HG02885 (cell line): ENCODE measurements around the gene CSGALNACT2.
"Not testable (repeated sequence)": the region's sequence is repeated elsewhere in the genome, so short reads cannot be mapped to it uniquely, and the experiment has no call there.

Source experiments
- ATAC-seq: cut with Tn5 transposase; IDR thresholded peaks from one replicate; pipeline ENCODE4 v1.9.1; 2021; ENCODE audit warnings: mild to moderate bottlenecking; ENCODE audit not compliant: unreplicated experiment, poor library complexity

Gene CSGALNACT2

GRCh38 chr10:43136995-43137716 is 1.1 kb upstream of the CSGALNACT2 start:
- ATAC-seq = no peak

DNA sequence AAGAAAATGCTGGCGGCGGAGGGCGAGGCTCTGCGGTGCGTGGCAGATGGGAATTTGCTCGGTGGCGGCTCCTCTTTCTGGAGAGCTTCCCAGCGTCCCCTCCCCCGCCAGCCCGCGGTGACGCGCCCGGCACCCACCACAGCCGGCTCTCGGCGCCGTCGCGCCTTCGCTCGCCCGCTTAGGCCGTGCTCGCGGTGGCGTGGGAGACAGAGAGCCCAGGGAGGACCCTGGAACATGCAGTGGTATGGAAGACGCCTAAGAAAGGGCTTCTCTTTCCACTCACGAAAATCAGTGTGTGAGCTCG is 576 bp upstream of the CSGALNACT2 start:
- ATAC-seq = peak; percentile 32

GRCh38 chr10:43138757-43139241 is 554 bp downstream of the CSGALNACT2 start:
- ATAC-seq = peak; percentile 45

DNA sequence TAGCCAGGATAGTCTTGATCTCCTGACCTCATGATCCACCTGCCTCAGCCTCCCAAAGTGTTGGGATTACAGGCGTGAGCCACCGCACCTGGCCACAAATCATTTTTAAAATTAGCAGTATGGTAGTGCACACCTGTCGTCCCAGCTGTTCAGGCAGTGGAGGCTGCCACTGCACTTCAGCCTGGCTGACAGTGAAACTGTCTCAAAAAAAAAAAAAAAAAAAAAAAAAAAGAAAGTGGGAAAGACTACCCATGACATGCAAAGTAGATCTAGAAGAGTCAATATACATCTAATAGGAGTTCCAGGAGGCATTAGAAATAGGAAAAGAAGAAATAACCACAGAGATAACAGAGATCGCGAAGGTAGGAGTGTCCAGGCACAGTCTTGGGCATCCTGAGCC is 3.2 kb downstream of the CSGALNACT2 start:
- no peak for ATAC-seq

DNA sequence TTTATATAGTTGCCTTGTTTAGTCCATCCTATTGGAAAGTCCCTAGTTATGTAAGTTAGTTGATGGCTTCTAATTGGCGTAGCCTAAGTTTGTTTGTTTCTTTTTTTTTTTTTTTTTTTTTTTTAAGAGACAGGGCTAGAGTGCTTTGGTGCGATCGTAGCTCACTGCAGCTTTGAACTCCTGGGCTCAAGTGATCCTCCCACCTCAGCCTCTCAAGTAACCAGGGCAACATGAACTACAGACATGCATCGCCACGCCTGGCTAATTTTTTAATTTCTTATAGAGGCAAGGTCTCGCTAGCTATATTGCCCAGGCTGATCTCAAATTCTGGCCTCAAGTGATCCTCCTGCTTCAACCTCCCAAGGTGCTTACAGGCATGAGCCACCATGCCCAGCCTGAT is 7.1 kb downstream of the CSGALNACT2 start:
- no peak for ATAC-seq

DNA sequence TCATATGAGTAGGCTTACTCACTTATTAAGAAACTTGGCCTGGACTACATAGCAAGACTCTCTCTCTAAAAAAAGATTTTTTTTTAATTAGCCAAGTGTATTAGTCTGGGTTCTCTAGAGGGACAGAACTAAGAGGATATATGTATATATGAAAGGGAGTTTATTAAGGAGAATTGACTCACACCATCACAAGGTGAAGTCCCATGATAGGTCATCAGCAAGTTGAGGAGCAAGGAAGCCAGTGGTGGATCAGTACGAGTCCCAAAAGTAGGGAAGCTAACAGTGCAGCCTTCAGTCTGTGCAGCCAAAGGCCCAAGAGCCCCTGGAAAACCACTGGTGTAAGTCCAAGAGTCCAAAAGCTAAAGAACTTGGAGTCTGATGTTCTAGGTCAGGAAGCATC is 7.7 kb downstream of the CSGALNACT2 start:
- not testable (repeated sequence) for ATAC-seq

GRCh38 chr10:43151371-43151770 is 13.1 kb downstream of the CSGALNACT2 start:
- ATAC-seq = no peak

GRCh38 chr10:43153901-43154300 is 15.7 kb downstream of the CSGALNACT2 start:
- no peak for ATAC-seq

DNA sequence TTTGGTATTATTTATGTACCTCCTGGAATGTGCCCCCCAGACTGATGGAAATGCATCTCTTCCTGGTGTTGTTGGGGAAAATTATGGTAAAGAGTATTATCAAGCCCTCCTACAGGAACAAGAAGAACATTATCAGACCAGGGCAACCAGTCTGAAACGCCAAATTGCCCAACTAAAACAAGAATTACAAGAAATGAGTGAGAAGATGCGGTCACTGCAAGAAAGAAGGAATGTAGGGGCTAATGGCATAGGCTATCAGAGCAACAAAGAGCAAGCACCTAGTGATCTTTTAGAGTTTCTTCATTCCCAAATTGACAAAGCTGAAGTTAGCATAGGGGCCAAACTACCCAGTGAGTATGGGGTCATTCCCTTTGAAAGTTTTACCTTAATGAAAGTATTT is 17.0 kb downstream of the CSGALNACT2 start:
- no peak for ATAC-seq

DNA sequence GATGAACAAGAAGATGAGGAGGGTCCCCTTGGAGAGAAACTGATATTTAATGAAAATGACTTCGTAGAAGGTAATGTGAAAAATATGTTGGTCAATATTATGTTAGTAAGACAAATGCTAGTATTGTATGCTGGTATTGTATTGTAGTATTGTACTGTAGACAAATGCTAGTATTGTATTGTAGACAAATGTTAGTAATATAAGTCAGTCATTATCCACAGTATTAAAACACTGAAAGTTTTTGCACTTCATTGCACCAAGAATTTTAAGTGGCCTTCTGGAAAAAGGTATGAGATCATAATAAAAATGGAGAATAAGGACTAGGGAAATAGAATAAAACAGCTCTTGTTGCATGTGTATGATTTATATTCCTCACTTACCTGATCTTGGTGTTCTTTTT is 17.5 kb downstream of the CSGALNACT2 start:
- ATAC-seq = no peak

DNA sequence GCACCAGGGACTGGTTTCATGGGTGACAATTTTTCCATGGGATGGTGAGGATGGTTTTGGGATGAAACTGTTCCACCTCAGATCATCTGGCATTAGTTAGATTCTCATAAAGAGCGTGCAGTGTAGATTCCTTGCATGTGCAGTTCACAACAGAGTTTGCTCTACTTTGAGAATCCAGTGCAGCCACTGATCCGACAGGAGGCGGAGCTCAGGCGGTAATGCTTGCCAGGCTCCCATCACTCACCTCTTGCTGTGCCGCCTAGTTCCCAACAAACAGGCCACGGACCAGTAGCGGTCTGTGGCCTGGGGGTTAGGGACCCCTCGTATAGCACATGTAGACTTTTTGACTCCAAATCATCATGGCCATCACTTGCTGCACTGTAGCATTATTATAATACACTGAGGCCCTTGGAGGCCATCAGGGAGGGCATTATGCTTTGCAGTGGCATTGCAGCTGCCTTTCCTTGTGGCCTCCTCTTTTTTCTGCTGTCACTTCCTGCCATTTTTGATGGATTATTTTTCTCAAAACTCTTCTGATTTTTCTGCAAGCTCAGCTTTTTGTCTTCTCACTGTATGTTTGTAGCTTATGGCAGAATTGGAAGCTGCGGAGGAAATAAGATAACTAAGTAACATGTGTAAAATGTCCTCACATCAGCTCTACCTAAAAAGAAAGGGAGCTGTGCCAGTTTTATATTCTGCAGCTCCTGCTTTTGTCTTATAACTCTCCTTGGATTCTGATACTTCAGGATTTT is 18.5 kb downstream of the CSGALNACT2 start:
- ATAC-seq = no peak

DNA sequence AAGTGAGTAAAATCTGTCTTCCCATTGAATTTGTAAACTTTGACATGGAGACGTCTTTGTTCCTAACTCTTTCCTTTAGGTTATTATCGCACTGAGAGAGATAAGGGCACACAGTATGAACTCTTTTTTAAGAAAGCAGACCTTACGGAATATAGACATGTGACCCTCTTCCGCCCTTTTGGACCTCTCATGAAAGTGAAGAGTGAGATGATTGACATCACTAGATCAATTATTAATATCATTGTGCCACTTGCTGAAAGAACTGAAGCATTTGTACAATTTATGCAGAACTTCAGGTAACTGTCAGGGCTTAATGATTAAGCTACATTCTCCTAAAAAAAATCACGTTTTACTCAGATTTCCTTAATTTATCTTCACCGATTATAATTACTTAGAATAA is 20.4 kb downstream of the CSGALNACT2 start:
- no peak for ATAC-seq

GRCh38 chr10:43160046-43160920 is 22.0 kb downstream of the CSGALNACT2 start:
- ATAC-seq = peak; percentile 63

DNA sequence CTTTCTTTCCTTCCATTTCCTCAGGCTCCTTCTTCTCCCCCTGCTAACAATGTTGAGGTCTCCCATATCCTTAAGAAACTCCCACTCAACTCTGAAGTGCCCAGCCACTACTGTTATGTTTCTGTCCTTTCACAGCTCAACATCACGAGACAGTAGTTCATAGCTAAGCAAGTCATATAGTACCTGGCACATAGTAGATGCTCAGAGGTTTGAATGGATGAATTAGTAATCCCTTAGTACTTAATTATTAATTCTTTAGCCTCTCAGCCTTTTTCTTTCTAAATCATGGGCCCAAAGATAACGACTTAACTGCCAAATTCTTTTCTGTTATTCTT is 22.6 kb downstream of the CSGALNACT2 start:
- peak; percentile 63 for ATAC-seq

DNA sequence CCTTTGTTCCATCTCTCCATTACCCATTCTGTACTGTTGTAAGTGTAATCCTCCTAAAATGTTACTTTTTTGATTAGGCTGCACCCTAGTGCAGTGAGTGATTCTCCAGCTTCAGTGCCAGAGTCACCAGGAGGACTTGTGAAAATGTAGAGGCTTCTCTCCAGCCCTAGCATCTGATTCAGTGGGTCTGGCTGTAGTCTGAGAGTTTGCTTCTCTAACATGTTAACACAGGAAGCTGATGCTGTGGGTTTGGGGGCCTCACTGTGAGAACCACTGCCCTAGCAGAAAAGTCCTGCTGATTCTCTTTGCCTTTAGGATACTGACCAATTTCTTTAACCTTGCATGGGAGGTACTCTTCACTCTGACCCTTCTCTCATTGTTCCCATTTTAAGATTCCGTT is 24.4 kb downstream of the CSGALNACT2 start:
- no peak for ATAC-seq

GRCh38 chr10:43166207-43166879 is 28.1 kb downstream of the CSGALNACT2 start:
- no peak for ATAC-seq

- ATAC-seq = peak; percentile 59
These were observed 28.7 kb downstream of the CSGALNACT2 start for GRCh38 chr10:43166880-43167497.

GRCh38 chr10:43167498-43167889 is 29.2 kb downstream of the CSGALNACT2 start:
- no peak for ATAC-seq

GRCh38 chr10:43170491-43170890 is 32.2 kb downstream of the CSGALNACT2 start:
- no peak for ATAC-seq

DNA sequence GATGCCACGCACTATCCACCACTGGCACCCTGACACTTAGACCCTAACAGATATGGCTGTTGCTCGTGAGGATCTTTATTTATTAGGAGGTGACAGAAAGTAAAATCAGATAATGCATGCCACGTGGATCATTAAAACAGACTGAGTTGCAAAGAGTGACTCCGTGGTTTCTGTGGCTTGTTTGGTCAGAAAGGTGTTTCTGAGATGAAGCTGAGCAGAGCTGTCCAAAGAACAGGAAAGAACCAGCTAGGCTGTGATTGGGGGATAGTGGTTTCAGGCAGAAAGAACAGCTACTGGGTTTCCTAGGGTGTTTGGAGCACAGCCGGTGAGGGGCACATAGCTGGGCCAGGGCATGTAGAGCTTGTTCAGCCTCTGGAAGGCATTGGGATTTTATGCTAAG is 34.4 kb downstream of the CSGALNACT2 start:
- no peak for ATAC-seq
